Measurements from ENCODE around the gene NIP7. TPM values are rescaled to one million over a fixed set of nuclear protein-coding genes. Genes with fewer than 3 reads are reported as not detected.

The NIP7 gene
- total and polyA plus RNA-seq, 2 of the 4 experiments (the other 2 are of a cell fraction), result 14.0 to 28.3 TPM

GRCh38 chr16:69324013-69324531, 15.5 kb upstream of the NIP7 start:
- peaks cover 39 to 86% of the 10 kb centered on the region in 2 experiments for H3K79me1 ChIP-seq (ENCODE audit: low read depth in 1 of 2, low read length in 2 of 2)
- 100% methylated on average over 2 of the region's 8 CpGs; no CpG with 5 or more reads in 1 of the 2 experiments for WGBS, 2 experiments (ENCODE audit: extremely low coverage in 2 of 2, insufficient read length in 1 of 2)
- no peak overlapping the region for H4K5ac ChIP-seq (ENCODE audit: low read depth, low read length)
- POLR2A ChIA-PET (ENCODE audit: unreplicated experiment), result no interaction called here
- H4K20me1 ChIP-seq (ENCODE audit: insufficient read depth, low read length), result peaks cover 64% of the 10 kb centered on the region
- H3K9me1 ChIP-seq (ENCODE audit: insufficient read depth, low read length), result peaks cover 13% of the 10 kb centered on the region
- H2AK9ac ChIP-seq (replicated peaks; ENCODE audit: low read depth, low read length, poor library complexity), result no peak overlapping the region
- H3K23ac ChIP-seq (ENCODE audit: low read depth, low read length), result no peak overlapping the region
- H3K14ac ChIP-seq (replicated peaks; ENCODE audit: low read depth, low read length), result no peak overlapping the region
- H4K91ac ChIP-seq (ENCODE audit: insufficient read depth, low read depth, low read length), result no peak overlapping the region
- H3K4me2 ChIP-seq (ENCODE audit: low read depth, low read length), result no peak overlapping the region
- intact Hi-C loops (cut with micrococcal nuclease) (no loop called here), dilution Hi-C loops (cut with HindIII; ENCODE audit: low sequenced_read_pairs, unreplicated experiment) (no loop called here), in situ Hi-C loops (cut with MboI; ENCODE audit: low sequenced_read_pairs) (no loop called here)
- no TSS peak for BruUV-seq (replicated peaks)
- no peak overlapping the region for H2BK20ac ChIP-seq (ENCODE audit: low read depth, low read length)
- H2BK5ac ChIP-seq (ENCODE audit: low read depth, low read length, poor library complexity, severe bottlenecking), result no peak overlapping the region
- CTCF ChIA-PET, result interaction anchor here (0.5 kb wide), 1 partner anchor 167 kb away, joined by 3 read pairs; no protein-coding TSS in a partner anchor
- peaks cover 6% of the 10 kb centered on the region for H3K4me1 ChIP-seq (ENCODE audit: control insufficient read depth, insufficient read depth, low read length)
- H3K4ac ChIP-seq (ENCODE audit: low read depth, low read length), result no peak overlapping the region
- ATAC-seq (ENCODE audit: low read depth), result no peak
- no peaks in the 10 kb centered on the region for H3K27me3 ChIP-seq (ENCODE audit: control insufficient read depth, insufficient read depth, low read length)
- H3K9ac ChIP-seq (ENCODE audit: low read depth, low read length), result no peak overlapping the region
- H3K36me3 ChIP-seq (ENCODE audit: control insufficient read depth, insufficient read depth, low read length), result peaks cover 73% of the 10 kb centered on the region
- H3K9me3 ChIP-seq (ENCODE audit: control insufficient read depth, insufficient read depth, low read length), result no peaks in the 10 kb centered on the region
- no peak overlapping the region for H3K4me3 ChIP-seq (ENCODE audit: insufficient read depth, low read depth, low read length)
- H2BK120ac ChIP-seq (ENCODE audit: low read depth, low read length), result no peak overlapping the region
- no peak overlapping the region for H2AK5ac ChIP-seq (ENCODE audit: low read depth, low read length)
- DNase-seq, result no peak
- H2BK15ac ChIP-seq (ENCODE audit: low read depth, low read length), result no peak overlapping the region
- no peak overlapping the region for H4K8ac ChIP-seq (ENCODE audit: low read depth in 2 of 2, low read length in 2 of 2)
- no peak overlapping the region for H2AFZ ChIP-seq (replicated peaks; ENCODE audit: low read length, poor library complexity)
- TF ChIP-seq CTCF (conservative IDR thresholded peaks at IDR 0.05; ENCODE audit: low read depth, low read length) (no peak), FOS (IDR thresholded peaks at IDR 0.05; ENCODE audit: low read depth, low read length) (no peak)
- H3K56ac ChIP-seq (ENCODE audit: extremely low read depth, insufficient read depth, low read length), result no peak overlapping the region
- no peak overlapping the region for H3K18ac ChIP-seq (ENCODE audit: low read depth, low read length)
- H3K27ac ChIP-seq (ENCODE audit: insufficient read depth, low read length), result no peak overlapping the region

All from IMR-90 (cell line).